ENCODE results near the gene TM7SF2.

The TM7SF2 gene

DNA sequence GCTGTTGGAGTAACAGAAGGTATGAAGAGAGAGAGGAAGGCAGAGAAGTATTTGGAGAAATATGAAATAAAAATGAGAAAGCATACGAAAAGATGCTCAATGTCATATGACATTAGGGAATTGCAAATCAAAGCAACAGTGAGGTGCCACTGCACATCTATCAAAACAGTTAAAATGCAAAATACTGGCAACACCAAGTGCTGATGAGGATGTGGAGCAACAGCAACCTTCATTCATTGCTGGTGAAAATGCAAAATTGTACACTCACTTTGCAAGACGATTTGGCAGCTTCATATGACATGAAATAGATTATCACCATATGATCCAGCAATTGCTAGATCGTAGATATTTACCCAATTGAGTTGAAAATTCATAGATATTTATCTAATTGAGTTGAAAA lies 49.0 kb downstream of the TM7SF2 start:
- DNase-seq, result no peak

DNA sequence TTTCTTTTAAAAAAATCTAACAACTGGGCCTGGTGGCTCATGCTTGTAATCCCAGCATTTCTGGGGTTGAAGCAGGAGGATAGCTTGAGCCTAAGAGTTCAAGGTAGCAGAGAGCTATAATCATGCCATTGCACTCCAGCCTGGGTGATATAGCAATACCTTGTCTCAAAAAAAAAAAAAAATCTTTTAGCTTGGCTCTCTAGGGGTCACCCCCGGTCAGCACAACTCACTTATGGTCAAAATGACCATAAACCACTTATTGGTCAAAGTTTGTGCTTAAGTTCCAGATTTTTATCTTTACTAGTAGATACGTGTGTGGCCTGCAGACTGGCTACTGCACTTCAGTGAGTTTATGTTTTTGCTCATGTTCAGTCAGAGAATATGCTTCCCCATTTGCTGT lies 52.0 kb downstream of the TM7SF2 start:
- DNase-seq, result no peak

Measured in DMS79 (cell line).